Measurements from ENCODE around the gene BCAS4.

- TF ChIP-seq EZH2 (IDR thresholded peaks at IDR 0.05; ENCODE audit: borderline replicate concordance, low read depth, low read length, severe bottlenecking) (no peak), CTCF (IDR thresholded peaks at IDR 0.05; ENCODE audit: borderline replicate concordance, extremely low read depth, low read length, poor library complexity, severe bottlenecking) (no peak)
Measured at GRCh38 chr20:50758992-50759391, 35.9 kb upstream of the BCAS4 start.

Measured in DND-41 (cell line).